Ramos (cell line): ENCODE data around the gene GRIK3.

Experiments
- in situ Hi-C: fragments of 300-500 bp; cut with MboI; formaldehyde crosslinking; loops from one replicate; pipeline ENCODE4 v1.14.3; 2022; ENCODE audit warnings: low sequenced_read_pairs; ENCODE audit not compliant: unreplicated experiment

The GRIK3 gene

GRCh38 chr1:36986241-36986985 is 47.9 kb downstream of the GRIK3 start:
- in situ Hi-C loops: no loop called here

GRCh38 chr1:36984675-36985074 is 49.6 kb downstream of the GRIK3 start:
- in situ Hi-C loops: no loop called here

- in situ Hi-C loops: no loop called here
Observed at GRCh38 chr1:36984026-36984425, 50.3 kb downstream of the GRIK3 start.

GRCh38 chr1:36982709-36983108 is 51.6 kb downstream of the GRIK3 start:
- in situ Hi-C loops: no loop called here

- in situ Hi-C loops: no loop called here
Observed at GRCh38 chr1:36981771-36982622, 52.3 kb downstream of the GRIK3 start.

- in situ Hi-C loops: no loop called here
Observed at GRCh38 chr1:36981126-36981525, 53.2 kb downstream of the GRIK3 start.

GRCh38 chr1:36977731-36978406 is 56.4 kb downstream of the GRIK3 start:
- in situ Hi-C loops: no loop called here

- in situ Hi-C loops: no loop called here
Observed at GRCh38 chr1:36975642-36976041, 58.7 kb downstream of the GRIK3 start.

- in situ Hi-C loops: no loop called here
Observed at GRCh38 chr1:36973056-36973455, 61.3 kb downstream of the GRIK3 start.

GRCh38 chr1:36971852-36972618 is 62.3 kb downstream of the GRIK3 start:
- in situ Hi-C loops: no loop called here

- in situ Hi-C loops: no loop called here
Observed at GRCh38 chr1:36968730-36969129, 65.6 kb downstream of the GRIK3 start.

GRCh38 chr1:36966242-36966641 is 68.1 kb downstream of the GRIK3 start:
- in situ Hi-C loops: no loop called here

- in situ Hi-C loops: no loop called here
Observed at GRCh38 chr1:36965275-36966159, 68.8 kb downstream of the GRIK3 start.

- in situ Hi-C loops: no loop called here
Observed at GRCh38 chr1:36964830-36965229, 69.5 kb downstream of the GRIK3 start.

- in situ Hi-C loops: no loop called here
Observed at GRCh38 chr1:36963006-36963405, 71.3 kb downstream of the GRIK3 start.

GRCh38 chr1:36961062-36961615 is 73.2 kb downstream of the GRIK3 start:
- in situ Hi-C loops: no loop called here

GRCh38 chr1:36956570-36956969 is 77.7 kb downstream of the GRIK3 start:
- in situ Hi-C loops: no loop called here

- in situ Hi-C loops: no loop called here
Observed at GRCh38 chr1:36955016-36955415, 79.3 kb downstream of the GRIK3 start.

- in situ Hi-C loops: no loop called here
Observed at GRCh38 chr1:36953061-36953460, 81.3 kb downstream of the GRIK3 start.
